Brain microvascular endothelial cell (primary cell): ENCODE measurements around the gene HLA-DOA.

Experiments used
- DNase-seq: peaks from one replicate; pipeline ENCODE4 v3.0.0-alpha.2; 2020
- H3K27ac ChIP-seq: fragments of 250-450 bp; sonication (Bioruptor Pico); 2 replicates; pipeline ENCODE4 v1.5.1; 2020; ENCODE audit warnings: mild to moderate bottlenecking, moderate library complexity
- H3K27me3 ChIP-seq: fragments of 250-450 bp; sonication (Bioruptor Pico); replicated peaks from 2 replicates; pipeline ENCODE4 v1.5.1; 2020; ENCODE audit warnings: mild to moderate bottlenecking
- H3K36me3 ChIP-seq: fragments of 250-450 bp; sonication (Bioruptor Pico); replicated peaks from 2 replicates; pipeline ENCODE4 v1.5.1; 2020; ENCODE audit warnings: mild to moderate bottlenecking
- H3K4me3 ChIP-seq: 2 replicates; pipeline ENCODE4 v1.5.1; 2011; ENCODE audit warnings: low read depth, mild to moderate bottlenecking, control low read depth, low read length, moderate library complexity
- CTCF ChIP-seq: IDR thresholded peaks from 2 replicates; pipeline ENCODE4 v1.5.1; 2011; ENCODE audit warnings: low read depth, mild to moderate bottlenecking, moderate library complexity, low read length, control low read depth, inconsistent platforms; ENCODE audit errors: missing control alignments
- in situ Hi-C: cut with HindIII; loops from 2 replicates; pipeline ENCODE4 v1.10.0; 2017; ENCODE audit warnings: low sequenced_read_pairs, low pct_ligation_motif_present

Gene HLA-DOA

GRCh38 chr6:32968867-32969684, 40.3 kb downstream of the HLA-DOA start:
- H3K27me3 ChIP-seq, result no peaks in the 10 kb centered on the region
- H3K27ac ChIP-seq, result peak overlapping the region; percentile 100
- DNase-seq, result peak; percentile 72
- H3K36me3 ChIP-seq, result peaks cover 20% of the 10 kb centered on the region
- TF ChIP-seq CTCF, result peak; percentile 55
- in situ Hi-C loops, result no loop called here
- H3K4me3 ChIP-seq, result peak overlapping the region; percentile 77

- Histone ChIP-seq H3K4me3 (peak within 1 kb of the TSS; percentile 77), H3K36me3 (peaks cover 14% of the 10 kb centered on the region), H3K27ac (peak within 1 kb of the TSS; percentile 100), H3K27me3 (no peaks in the 10 kb centered on the region)
- in situ Hi-C loops, result no loop called here
- DNase-seq, result peak; percentile 92
- no peak for TF ChIP-seq CTCF
Measured at GRCh38 chr6:32968093-32968866, 41.1 kb downstream of the HLA-DOA start, which contains the start of gene BRD2. Gene BRD2 (plus strand): TSS chr6:32968594. CDS start chr6:32972899, 4,305 bp downstream.

GRCh38 chr6:32967151-32968091, 42.0 kb downstream of the HLA-DOA start:
- TF ChIP-seq CTCF, result peak; percentile 75
- Histone ChIP-seq H3K27me3 (no peaks in the 10 kb centered on the region), H3K36me3 (peaks cover 5% of the 10 kb centered on the region), H3K4me3 (peak overlapping the region; percentile 77), H3K27ac (peak overlapping the region; percentile 100)
- no peak for DNase-seq
- in situ Hi-C loops, result no loop called here

GRCh38 chr6:32964776-32965175, 44.6 kb downstream of the HLA-DOA start:
- no peak for TF ChIP-seq CTCF
- in situ Hi-C loops, result no loop called here

GRCh38 chr6:32963866-32964265, 45.5 kb downstream of the HLA-DOA start:
- Histone ChIP-seq H3K27me3 (no peaks in the 10 kb centered on the region), H3K27ac (no peak overlapping the region), H3K36me3 (no peaks in the 10 kb centered on the region), H3K4me3 (no peak overlapping the region)
- in situ Hi-C loops, result no loop called here
- TF ChIP-seq CTCF, result no peak
- no peak for DNase-seq

More at GRCh38 chr6:32964776-32965175, 44.6 kb downstream of the HLA-DOA start:
- DNase-seq, result no peak
- H3K4me3 ChIP-seq, result no peak overlapping the region
- H3K36me3 ChIP-seq, result no peaks in the 10 kb centered on the region
- H3K27me3 ChIP-seq, result no peaks in the 10 kb centered on the region
- no peak overlapping the region for H3K27ac ChIP-seq
